Measurements from ENCODE around the gene FASN. TPM values are rescaled to one million over a fixed set of nuclear protein-coding genes. Genes with fewer than 3 reads are reported as not detected.

FASN gene
- total and polyA plus RNA-seq, 2 of the 13 experiments (the other 11 are each of a cell fraction or from before 2014, with no cell fraction given) = 51.7 to 101 TPM

- TF ChIP-seq, protein P1, sequence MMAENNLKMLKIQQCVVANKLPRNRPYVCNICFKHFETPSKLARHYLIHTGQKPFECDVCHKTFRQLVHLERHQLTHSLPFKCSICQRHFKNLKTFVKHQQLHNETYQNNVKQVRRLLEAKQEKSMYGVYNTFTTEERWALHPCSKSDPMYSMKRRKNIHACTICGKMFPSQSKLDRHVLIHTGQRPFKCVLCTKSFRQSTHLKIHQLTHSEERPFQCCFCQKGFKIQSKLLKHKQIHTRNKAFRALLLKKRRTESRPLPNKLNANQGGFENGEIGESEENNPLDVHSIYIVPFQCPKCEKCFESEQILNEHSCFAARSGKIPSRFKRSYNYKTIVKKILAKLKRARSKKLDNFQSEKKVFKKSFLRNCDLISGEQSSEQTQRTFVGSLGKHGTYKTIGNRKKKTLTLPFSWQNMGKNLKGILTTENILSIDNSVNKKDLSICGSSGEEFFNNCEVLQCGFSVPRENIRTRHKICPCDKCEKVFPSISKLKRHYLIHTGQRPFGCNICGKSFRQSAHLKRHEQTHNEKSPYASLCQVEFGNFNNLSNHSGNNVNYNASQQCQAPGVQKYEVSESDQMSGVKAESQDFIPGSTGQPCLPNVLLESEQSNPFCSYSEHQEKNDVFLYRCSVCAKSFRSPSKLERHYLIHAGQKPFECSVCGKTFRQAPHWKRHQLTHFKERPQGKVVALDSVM (CRISPR knock-in tag; IDR thresholded peaks at IDR 0.05) = no peak
- TF ChIP-seq, protein P2, sequence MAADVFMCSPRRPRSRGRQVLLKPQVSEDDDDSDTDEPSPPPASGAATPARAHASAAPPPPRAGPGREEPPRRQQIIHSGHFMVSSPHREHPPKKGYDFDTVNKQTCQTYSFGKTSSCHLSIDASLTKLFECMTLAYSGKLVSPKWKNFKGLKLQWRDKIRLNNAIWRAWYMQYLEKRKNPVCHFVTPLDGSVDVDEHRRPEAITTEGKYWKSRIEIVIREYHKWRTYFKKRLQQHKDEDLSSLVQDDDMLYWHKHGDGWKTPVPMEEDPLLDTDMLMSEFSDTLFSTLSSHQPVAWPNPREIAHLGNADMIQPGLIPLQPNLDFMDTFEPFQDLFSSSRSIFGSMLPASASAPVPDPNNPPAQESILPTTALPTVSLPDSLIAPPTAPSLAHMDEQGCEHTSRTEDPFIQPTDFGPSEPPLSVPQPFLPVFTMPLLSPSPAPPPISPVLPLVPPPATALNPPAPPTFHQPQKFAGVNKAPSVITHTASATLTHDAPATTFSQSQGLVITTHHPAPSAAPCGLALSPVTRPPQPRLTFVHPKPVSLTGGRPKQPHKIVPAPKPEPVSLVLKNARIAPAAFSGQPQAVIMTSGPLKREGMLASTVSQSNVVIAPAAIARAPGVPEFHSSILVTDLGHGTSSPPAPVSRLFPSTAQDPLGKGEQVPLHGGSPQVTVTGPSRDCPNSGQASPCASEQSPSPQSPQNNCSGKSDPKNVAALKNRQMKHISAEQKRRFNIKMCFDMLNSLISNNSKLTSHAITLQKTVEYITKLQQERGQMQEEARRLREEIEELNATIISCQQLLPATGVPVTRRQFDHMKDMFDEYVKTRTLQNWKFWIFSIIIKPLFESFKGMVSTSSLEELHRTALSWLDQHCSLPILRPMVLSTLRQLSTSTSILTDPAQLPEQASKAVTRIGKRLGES (CRISPR knock-in tag; IDR thresholded peaks at IDR 0.05; ENCODE audit: borderline replicate concordance) = no peak
- no peak for TF ChIP-seq ZBTB4 (CRISPR knock-in tag; IDR thresholded peaks at IDR 0.05; ENCODE audit: borderline replicate concordance)
- no peak for TF ChIP-seq TSC22D2 (CRISPR knock-in tag; IDR thresholded peaks at IDR 0.05; ENCODE audit: borderline replicate concordance)
- no peak for TF ChIP-seq HOXA5 (CRISPR knock-in tag; IDR thresholded peaks at IDR 0.05)
- TF ChIP-seq PITX1 (CRISPR knock-in tag; IDR thresholded peaks at IDR 0.05) = peak; percentile 18; the same call in 1 of the 2 replicates
- 0 out of 2 replicates have a peak, but pooled peaks have one; percentile 56 for TF ChIP-seq ZNF83 (CRISPR knock-in tag; IDR thresholded peaks at IDR 0.05; ENCODE audit: borderline replicate concordance)
- TF ChIP-seq SMAD3 (CRISPR knock-in tag; IDR thresholded peaks at IDR 0.05) = no peak
- TF ChIP-seq PCBP1 (IDR thresholded peaks at IDR 0.05; ENCODE audit: borderline replicate concordance, low read depth, low read length) = 0 out of 2 replicates have a peak, but pooled peaks have one; percentile 41
- TF ChIP-seq ZBTB3 (CRISPR knock-in tag; IDR thresholded peaks at IDR 0.05; ENCODE audit: borderline replicate concordance, low read depth) = no peak
- no peak for TF ChIP-seq ERF (CRISPR knock-in tag; IDR thresholded peaks at IDR 0.05)
- TF ChIP-seq ZNF574 (CRISPR knock-in tag; IDR thresholded peaks at IDR 0.05) = no peak; the same call in 1 of the 2 replicates
- no peak for TF ChIP-seq SRF (IDR thresholded peaks at IDR 0.05; ENCODE audit: low read depth, low read length)
These were observed 2.7 kb upstream of the FASN start (continued) for GRCh38 chr17:82100502-82101298.

All from HepG2 (cell line).